Urothelium cell line (cell line): ENCODE data around the gene WDR1.

Experiments used
- DNase-seq: peaks from one replicate; pipeline ENCODE4 v3.0.0; 2011; ENCODE audit warnings: low spot score, mixed read lengths
- FAIRE-seq: peaks from 2 replicates; lab custom pipeline; 2011; peaks lifted over from hg19 to GRCh38; lab: Jason Lieb, UNC

WDR1 gene

GRCh38 chr4:10102474-10103332 lies 13.9 kb downstream of the WDR1 start:
- FAIRE-seq (no peak), DNase-seq (no peak)

- no peak for DNase-seq
Measured at GRCh38 chr4:10101671-10102473, 14.7 kb downstream of the WDR1 start.

GRCh38 chr4:10100734-10101216 lies 15.8 kb downstream of the WDR1 start:
- FAIRE-seq (no peak), DNase-seq (no peak)

More at GRCh38 chr4:10101671-10102473, 14.7 kb downstream of the WDR1 start:
- FAIRE-seq = no peak

- DNase-seq (no peak), FAIRE-seq (no peak)
Measured at GRCh38 chr4:10099499-10100325, 16.9 kb downstream of the WDR1 start.

- FAIRE-seq (no peak), DNase-seq (peak; percentile 56)
Measured at GRCh38 chr4:10098780-10099160, 17.8 kb downstream of the WDR1 start.

GRCh38 chr4:10097906-10098779 lies 18.5 kb downstream of the WDR1 start:
- FAIRE-seq = no peak
- no peak for DNase-seq

- FAIRE-seq (no peak), DNase-seq (no peak)
Measured at GRCh38 chr4:10096978-10097335, 19.6 kb downstream of the WDR1 start.

- DNase-seq (peak; percentile 87), FAIRE-seq (no peak)
Measured at GRCh38 chr4:10096201-10096977, 20.2 kb downstream of the WDR1 start.

- DNase-seq (peak; percentile 4), FAIRE-seq (no peak)
Measured at GRCh38 chr4:10095296-10095991, 21.2 kb downstream of the WDR1 start.

GRCh38 chr4:10094841-10095240 lies 21.8 kb downstream of the WDR1 start:
- no peak for DNase-seq
- FAIRE-seq = no peak

- FAIRE-seq (no peak), DNase-seq (no peak)
Measured at GRCh38 chr4:10093801-10094552, 22.6 kb downstream of the WDR1 start.

- DNase-seq (no peak), FAIRE-seq (no peak)
Measured at GRCh38 chr4:10093271-10093621, 23.4 kb downstream of the WDR1 start.

- no peak for FAIRE-seq
Measured at GRCh38 chr4:10092481-10093270, 23.9 kb downstream of the WDR1 start.

GRCh38 chr4:10091531-10092181 lies 24.9 kb downstream of the WDR1 start:
- FAIRE-seq = no peak
- DNase-seq = no peak

More at GRCh38 chr4:10092481-10093270, 23.9 kb downstream of the WDR1 start:
- DNase-seq = no peak

- DNase-seq (no peak), FAIRE-seq (no peak)
Measured at GRCh38 chr4:10090467-10091250, 25.9 kb downstream of the WDR1 start.

- FAIRE-seq (no peak), DNase-seq (no peak)
Measured at GRCh38 chr4:10089346-10089745, 27.3 kb downstream of the WDR1 start.
